Stimulated activated CD8-positive, alpha-beta memory T cell treated with anti-CD3 and anti-CD28 coated beads, Interleukin-12 subunit alpha, Interleukin-12 subunit beta, amount 100 ng/mL, for 1 hour (primary cell): ENCODE data around the gene LRRC56.

ENCODE experiments used
- DNase-seq: peaks from one replicate; pipeline ENCODE4 v3.0.0-alpha.2; 2020; ENCODE audit warnings: low read depth

LRRC56 gene

GRCh38 chr11:575996-576768 lies 38.9 kb downstream of the LRRC56 start, which contains the start of gene PHRF1:
Gene PHRF1 (plus strand): TSS chr11:576470. CDS start chr11:581513, 5,043 bp downstream.
- DNase-seq = peak; percentile 92

- no peak for DNase-seq
Observed at GRCh38 chr11:576811-577610, 39.7 kb downstream of the LRRC56 start.

DNA sequence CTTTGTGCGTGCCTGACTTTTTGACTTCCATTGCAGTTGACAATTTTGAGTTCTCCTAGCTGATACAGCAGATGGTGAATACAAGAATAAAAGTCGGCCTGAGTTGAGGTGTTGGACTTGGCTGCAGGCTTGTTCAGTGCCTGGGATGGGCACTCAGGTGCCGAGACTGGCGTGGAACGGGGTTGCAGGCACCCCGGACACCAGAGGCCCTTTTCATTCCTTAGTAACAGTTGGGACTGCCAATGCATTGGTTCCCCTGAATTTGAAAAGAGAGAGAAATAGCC lies 40.2 kb downstream of the LRRC56 start:
- DNase-seq = no peak

DNA sequence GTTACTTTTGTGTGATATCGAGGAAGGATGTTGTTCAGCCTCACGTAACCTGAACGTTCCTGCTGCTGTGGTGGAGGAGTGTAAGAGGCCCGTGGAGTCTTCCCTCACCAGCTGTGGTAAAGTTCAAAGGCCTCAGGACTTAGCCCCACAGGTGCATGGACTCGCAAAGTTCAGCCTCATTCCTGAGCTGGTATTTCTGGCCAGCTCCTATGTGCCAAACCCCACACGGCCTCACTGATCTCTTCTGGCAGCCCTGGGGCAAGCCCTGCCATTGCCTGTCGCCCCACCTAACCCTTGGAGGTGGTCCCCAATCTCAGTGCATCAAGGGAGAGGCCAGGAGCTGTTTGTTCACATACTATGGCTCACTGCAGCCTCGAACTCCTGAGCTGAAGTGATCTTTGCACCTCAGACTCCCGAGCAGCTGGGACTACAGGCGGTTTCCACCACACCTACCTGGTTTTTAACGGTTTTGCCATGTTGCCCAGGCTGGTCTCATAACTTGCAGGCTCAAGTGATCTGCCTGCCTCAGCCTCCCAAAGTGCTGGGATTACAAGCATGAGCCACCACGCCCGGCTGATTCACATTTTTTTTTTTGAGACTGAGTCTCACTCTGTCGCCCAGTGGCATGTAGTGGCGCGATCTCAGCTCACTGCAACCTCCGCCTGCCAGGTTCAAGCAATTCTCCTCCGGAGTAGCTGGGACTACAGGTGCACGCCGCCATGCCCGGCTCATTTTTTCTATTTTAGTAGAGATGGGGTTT lies 41.1 kb downstream of the LRRC56 start:
- DNase-seq = no peak

GRCh38 chr11:579830-580601 lies 42.7 kb downstream of the LRRC56 start:
- no peak for DNase-seq

DNA sequence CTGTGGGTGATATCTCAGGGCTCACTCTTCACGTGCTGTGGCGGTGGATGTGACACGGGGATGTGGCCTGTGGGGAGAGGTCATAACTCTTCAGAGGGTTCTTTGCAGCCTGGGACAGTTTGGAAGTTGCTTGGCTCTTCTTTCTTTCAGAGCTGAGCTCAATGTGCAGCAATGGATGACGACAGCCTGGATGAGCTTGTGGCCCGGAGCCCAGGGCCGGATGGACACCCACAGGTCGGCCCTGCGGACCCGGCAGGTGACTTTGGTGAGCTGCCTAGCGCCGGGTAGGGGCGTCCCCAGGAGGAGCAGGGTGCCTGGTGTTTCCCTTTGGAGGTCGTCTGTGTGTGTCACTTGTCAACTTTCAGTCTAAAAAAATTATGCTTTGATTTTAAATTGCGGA lies 44.0 kb downstream of the LRRC56 start:
- no peak for DNase-seq

- no peak for DNase-seq
Observed at GRCh38 chr11:581752-582151, 44.4 kb downstream of the LRRC56 start.

DNA sequence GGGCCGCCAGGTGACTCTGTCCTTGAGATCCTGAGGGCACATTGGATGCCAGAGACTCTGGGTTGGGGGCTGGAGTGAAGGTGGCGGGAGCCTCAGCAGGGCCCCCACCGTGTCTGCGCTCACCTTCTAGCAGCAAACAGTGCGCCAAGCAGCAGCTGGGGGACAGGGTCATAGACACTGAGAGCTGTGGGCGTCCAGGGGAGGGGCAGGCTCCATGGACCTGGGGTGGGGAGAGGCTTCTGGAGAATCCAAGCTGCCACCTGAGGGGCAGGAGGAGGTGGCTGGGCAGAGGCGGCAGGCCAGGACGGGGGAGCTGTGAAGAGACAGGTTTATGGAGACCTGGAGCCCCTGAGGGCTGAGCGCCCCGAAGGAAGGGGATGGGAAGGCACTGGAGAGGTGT lies 47.0 kb downstream of the LRRC56 start:
- DNase-seq = no peak

DNA sequence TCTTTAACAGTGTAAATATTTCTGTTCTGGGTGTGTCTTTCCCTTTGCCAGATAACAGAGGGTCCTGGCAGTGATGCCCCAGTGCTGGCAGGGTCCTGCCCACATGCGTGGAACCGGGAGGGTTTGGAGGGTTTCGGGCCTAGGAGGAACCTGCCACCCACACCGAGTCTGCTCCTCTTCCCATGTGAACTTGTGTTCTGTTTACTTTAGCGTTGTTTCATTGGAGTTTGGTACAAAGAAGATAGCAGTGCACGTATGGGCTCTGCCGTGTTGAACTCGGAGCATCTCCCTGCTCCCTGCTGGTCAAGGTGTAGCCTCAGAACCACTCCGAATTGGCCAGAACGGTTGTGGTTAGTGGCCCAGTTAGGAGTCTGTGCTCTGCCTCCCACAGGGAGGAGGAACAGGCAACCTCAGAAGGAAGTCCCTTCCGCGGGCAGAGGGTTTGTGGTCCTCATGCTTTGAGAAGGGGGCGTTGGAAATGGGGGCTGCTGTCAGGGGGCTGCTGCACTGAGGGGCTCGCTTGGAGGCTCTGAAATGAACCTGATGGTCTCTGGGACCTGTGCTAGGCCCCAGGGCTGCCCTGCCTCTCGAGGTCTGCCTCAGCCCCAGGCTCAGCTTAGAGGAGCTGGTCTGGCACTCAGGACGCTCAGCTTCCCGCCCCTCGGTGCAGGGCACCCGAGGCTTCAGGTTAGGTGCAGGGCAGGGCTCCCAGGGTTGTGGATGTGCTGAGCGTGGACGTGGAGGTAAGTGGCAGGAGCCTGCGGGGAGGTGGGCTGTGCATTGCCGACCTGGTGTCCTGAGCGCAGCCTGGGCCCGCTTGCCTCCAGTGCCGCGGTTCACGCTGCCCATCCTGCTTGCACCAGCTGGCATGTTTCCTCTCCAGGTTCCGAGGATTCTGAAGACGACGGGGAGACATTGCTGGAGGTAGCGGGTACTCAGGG lies 49.3 kb downstream of the LRRC56 start:
- DNase-seq = no peak

DNA sequence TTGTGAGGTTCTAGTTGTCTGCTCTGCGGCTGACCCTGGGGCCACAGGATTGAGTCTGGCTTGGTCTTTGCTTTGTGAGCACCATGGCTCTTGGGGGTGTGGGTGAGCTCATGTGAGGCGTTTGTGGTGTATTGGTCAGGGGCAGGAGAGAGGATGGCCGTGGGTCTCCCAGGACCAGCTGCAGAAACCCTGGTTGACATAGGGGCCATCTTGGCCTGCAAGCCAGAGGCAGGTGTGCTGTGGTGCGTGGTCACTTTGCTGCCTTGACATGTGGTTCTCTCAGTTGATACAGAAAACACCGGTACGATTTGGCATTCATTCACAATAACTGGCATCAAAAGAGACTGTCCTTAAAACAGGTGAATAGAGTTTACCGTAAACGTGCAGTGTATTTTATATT lies 50.2 kb downstream of the LRRC56 start:
- no peak for DNase-seq

DNA sequence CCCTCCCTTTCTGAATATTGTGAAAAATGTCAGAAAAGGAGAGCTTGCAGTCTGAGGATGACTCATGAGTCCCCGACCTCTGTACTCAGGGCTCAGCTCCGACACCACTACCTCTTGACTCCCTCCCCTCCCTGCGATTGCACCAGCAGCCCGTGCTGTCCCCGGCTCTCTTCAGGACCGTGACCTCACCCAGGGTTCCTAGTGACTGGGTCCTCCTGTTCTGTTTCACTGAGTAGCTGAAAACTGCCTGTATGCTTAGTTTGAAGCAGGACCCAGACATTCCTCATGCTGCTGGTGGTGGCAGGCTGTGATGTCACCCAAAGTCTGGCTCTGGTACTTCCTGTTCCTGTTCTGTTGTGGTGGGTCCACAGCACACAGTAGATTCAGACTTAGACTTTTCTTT lies 50.7 kb downstream of the LRRC56 start:
- peak; percentile 41 for DNase-seq

DNA sequence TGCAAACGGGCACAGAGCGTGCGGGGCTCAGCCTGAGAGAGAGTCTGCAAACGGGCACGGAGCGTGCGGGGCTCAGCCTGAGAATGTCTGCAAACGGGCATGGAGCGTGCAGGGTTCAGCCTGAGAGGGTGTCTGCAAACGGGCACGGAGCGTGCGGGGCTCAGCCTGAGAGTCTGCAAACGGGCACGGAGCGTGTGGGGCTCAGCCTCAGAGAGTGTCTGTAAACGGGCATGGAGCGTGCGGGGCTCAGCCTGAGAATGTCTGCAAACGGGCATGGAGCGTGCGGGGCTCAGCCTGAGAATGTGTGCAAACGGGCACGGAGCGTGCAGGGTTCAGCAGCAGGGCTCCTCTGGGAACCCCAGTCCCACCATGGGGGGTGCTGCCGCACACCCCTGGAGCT lies 52.5 kb downstream of the LRRC56 start:
- no peak for DNase-seq

- DNase-seq = no peak
Observed at GRCh38 chr11:590997-591396, 53.7 kb downstream of the LRRC56 start.

GRCh38 chr11:592501-592900 lies 55.2 kb downstream of the LRRC56 start:
- no peak for DNase-seq

GRCh38 chr11:592918-593317 lies 55.6 kb downstream of the LRRC56 start:
- no peak for DNase-seq

GRCh38 chr11:593347-593746 lies 56.0 kb downstream of the LRRC56 start:
- DNase-seq = no peak

DNA sequence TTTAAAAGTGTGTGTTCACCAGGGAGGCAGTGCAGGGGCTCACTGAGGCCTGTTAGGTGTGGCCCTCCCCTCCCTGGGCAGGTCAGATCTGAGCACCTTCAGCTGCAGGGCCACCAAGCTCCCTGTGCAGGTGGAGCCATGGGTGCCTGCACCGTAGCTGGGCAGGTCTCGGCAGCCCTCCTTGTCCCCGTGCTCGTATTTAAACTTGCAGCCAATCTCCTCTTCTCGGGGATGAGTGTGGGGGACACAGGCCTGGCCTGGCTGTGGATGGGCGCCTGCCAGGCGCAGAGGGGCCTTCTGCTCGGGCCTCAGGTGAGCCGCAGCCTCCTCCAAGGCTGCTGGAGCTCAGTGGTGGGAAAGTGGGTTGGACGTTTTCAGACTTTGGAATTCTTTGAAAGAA lies 58.1 kb downstream of the LRRC56 start:
- no peak for DNase-seq

- DNase-seq = no peak
Observed at GRCh38 chr11:596374-596773, 59.0 kb downstream of the LRRC56 start.

- DNase-seq = no peak
Observed at GRCh38 chr11:597166-597725, 59.9 kb downstream of the LRRC56 start.

DNA sequence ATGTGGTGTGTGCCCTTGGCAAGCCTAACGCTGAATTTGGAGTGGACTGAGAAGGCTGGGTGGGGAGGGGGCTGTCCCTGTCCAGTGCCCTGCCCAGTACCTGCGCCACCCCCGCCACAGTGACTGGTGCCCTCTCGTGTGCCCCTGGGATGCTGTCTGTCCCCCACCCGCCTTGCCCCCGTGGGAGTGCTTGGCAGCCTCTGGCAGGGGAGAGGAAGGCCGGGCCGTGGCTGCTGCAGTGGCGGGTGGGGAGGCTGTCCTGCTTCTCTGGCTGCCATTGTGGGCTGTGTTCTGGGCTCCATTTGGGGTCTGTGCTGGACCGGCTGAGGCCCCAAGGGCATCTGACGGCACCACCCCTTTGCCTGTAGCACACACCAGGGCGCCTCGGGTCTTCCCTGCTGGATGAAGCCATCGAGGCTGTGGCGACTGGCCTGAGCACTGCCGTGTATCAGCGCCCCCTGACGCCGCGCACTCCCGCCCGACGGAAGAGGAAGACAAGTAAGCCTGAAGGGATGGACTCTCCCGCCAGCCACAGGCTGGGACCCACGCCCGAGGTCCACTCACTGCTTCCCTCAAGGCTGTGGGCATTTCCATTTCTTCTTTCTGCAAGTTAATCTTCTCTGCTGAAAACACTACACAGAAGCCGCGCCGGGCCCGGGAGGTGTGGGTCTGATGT lies 60.8 kb downstream of the LRRC56 start:
- DNase-seq = no peak
